ENCODE data around the gene RRBP1. TPM values are rescaled to one million over a fixed set of nuclear protein-coding genes. Genes with fewer than 3 reads are reported as not detected.

The RRBP1 gene
- total RNA-seq, 1 experiment from 2014 or later: 45.3 TPM

GRCh38 chr20:17629025-17629424 is 53.0 kb downstream of the RRBP1 start:
- no peak for DNase-seq
- TF ChIP-seq CTCF (IDR thresholded peaks at IDR 0.05; ENCODE audit: unreplicated experiment): no peak
- no TSS peak for BruUV-seq (replicated peaks)
- no peak overlapping the region for H3K4me3 Mint-ChIP-seq (ENCODE audit: low read depth, unreplicated experiment)
- H3K27ac Mint-ChIP-seq (ENCODE audit: unreplicated experiment): no peak overlapping the region
- CTCF ChIA-PET: no interaction called here
- no peaks in the 10 kb centered on the region for H3K4me1 Mint-ChIP-seq (ENCODE audit: low read depth, unreplicated experiment)
- H3K36me3 Mint-ChIP-seq (ENCODE audit: insufficient read depth, unreplicated experiment): peaks cover 15% of the 10 kb centered on the region
- H3K9me3 Mint-ChIP-seq (ENCODE audit: low read depth, unreplicated experiment): no peaks in the 10 kb centered on the region
- no peaks in the 10 kb centered on the region for H3K27me3 Mint-ChIP-seq (ENCODE audit: unreplicated experiment)
- intact Hi-C loops (cut with micrococcal nuclease; ENCODE audit: unreplicated experiment): no loop called here

- no peak for TF ChIP-seq CTCF (IDR thresholded peaks at IDR 0.05; ENCODE audit: unreplicated experiment)
- BruUV-seq (replicated peaks): no TSS peak
- DNase-seq: no peak
- Mint-ChIP-seq H3K4me1 (ENCODE audit: low read depth, unreplicated experiment) (no peaks in the 10 kb centered on the region), H3K36me3 (ENCODE audit: insufficient read depth, unreplicated experiment) (peaks cover 15% of the 10 kb centered on the region), H3K9me3 (ENCODE audit: low read depth, unreplicated experiment) (no peaks in the 10 kb centered on the region), H3K4me3 (ENCODE audit: low read depth, unreplicated experiment) (no peak overlapping the region), H3K27ac (ENCODE audit: unreplicated experiment) (no peak overlapping the region), H3K27me3 (ENCODE audit: unreplicated experiment) (no peaks in the 10 kb centered on the region)
- intact Hi-C loops (cut with micrococcal nuclease; ENCODE audit: unreplicated experiment): no loop called here
- CTCF ChIA-PET: no interaction called here
Observed at GRCh38 chr20:17628101-17628841, 53.8 kb downstream of the RRBP1 start.

GRCh38 chr20:17627101-17627955 is 54.7 kb downstream of the RRBP1 start:
- H3K27ac Mint-ChIP-seq (ENCODE audit: unreplicated experiment): no peak overlapping the region
- BruUV-seq (replicated peaks): no TSS peak
- CTCF ChIA-PET: no interaction called here
- intact Hi-C loops (cut with micrococcal nuclease; ENCODE audit: unreplicated experiment): no loop called here
- no peak for TF ChIP-seq CTCF (IDR thresholded peaks at IDR 0.05; ENCODE audit: unreplicated experiment)
- H3K9me3 Mint-ChIP-seq (ENCODE audit: low read depth, unreplicated experiment): no peaks in the 10 kb centered on the region
- DNase-seq: no peak
- no peaks in the 10 kb centered on the region for H3K27me3 Mint-ChIP-seq (ENCODE audit: unreplicated experiment)
- H3K4me3 Mint-ChIP-seq (ENCODE audit: low read depth, unreplicated experiment): no peak overlapping the region
- peaks cover 15% of the 10 kb centered on the region for H3K36me3 Mint-ChIP-seq (ENCODE audit: insufficient read depth, unreplicated experiment)
- H3K4me1 Mint-ChIP-seq (ENCODE audit: low read depth, unreplicated experiment): no peaks in the 10 kb centered on the region

- TF ChIP-seq CTCF (IDR thresholded peaks at IDR 0.05; ENCODE audit: unreplicated experiment): no peak
- intact Hi-C loops (cut with micrococcal nuclease; ENCODE audit: unreplicated experiment): no loop called here
- no TSS peak for BruUV-seq (replicated peaks)
- Mint-ChIP-seq H3K9me3 (ENCODE audit: low read depth, unreplicated experiment) (no peaks in the 10 kb centered on the region), H3K36me3 (ENCODE audit: insufficient read depth, unreplicated experiment) (peaks cover 15% of the 10 kb centered on the region), H3K4me3 (ENCODE audit: low read depth, unreplicated experiment) (no peak overlapping the region), H3K4me1 (ENCODE audit: low read depth, unreplicated experiment) (no peaks in the 10 kb centered on the region), H3K27ac (ENCODE audit: unreplicated experiment) (no peak overlapping the region), H3K27me3 (ENCODE audit: unreplicated experiment) (no peaks in the 10 kb centered on the region)
- CTCF ChIA-PET: interaction anchor here (0.6 kb wide), 1 partner anchor 123 kb away, joined by 3 read pairs; no protein-coding TSS in a partner anchor
- DNase-seq: no peak
Observed at GRCh38 chr20:17626217-17627007, 55.6 kb downstream of the RRBP1 start.

All from Calu3 (cell line).